OCI-LY7 (cell line): Measurements from ENCODE around the gene HK3. TPM values are rescaled to one million over a fixed set of nuclear protein-coding genes. Genes with fewer than 3 reads are reported as not detected.

Experiments used
- BruUV-seq: library from RNA; stranded (reverse); fragments of 400-500 nt; replicated peaks from 2 replicates; lab custom pipeline; 2021; lab: Mats Ljungman, UMichigan
- CTCF ChIA-PET: fragments of 300-600 bp; sonication (Branson Sonifier 250); formaldehyde crosslinking; loops from one replicate; lab custom pipeline; 2022; ENCODE audit warnings: antibody characterized with exemption; ENCODE audit not compliant: unreplicated experiment; lab: Charles Lee
- POLR2A ChIA-PET: fragments of 300-600 bp; sonication (Branson Sonifier 250); formaldehyde crosslinking; loops from one replicate; lab custom pipeline; 2022; ENCODE audit warnings: antibody characterized with exemption; lab: Charles Lee
- DNase-seq: peaks from one replicate; pipeline ENCODE4 v3.0.0-alpha.2; 2015; ENCODE audit warnings: low spot score
- H2AFZ ChIP-seq: fragments of 200-600 bp; sonication (generic), shearing (Covaris generic); 2 replicates; pipeline ENCODE4 v1.6.1; 2014; ENCODE audit warnings: mild to moderate bottlenecking, antibody characterized with exemption, low read length, moderate library complexity
- H3K27ac ChIP-seq: fragments of 200-600 bp; sonication (generic); 2 replicates; pipeline ENCODE4 v1.5.1; 2014; ENCODE audit warnings: mixed run types, low read depth, mild to moderate bottlenecking, moderate library complexity, low read length, inconsistent platforms; ENCODE audit not compliant: poor library complexity, severe bottlenecking
- H3K36me3 ChIP-seq: fragments of 200-600 bp; sonication (generic); 2 replicates; pipeline ENCODE4 v1.6.1; 2014; ENCODE audit warnings: mild to moderate bottlenecking, antibody characterized with exemption, low read length, moderate library complexity, mixed read lengths; ENCODE audit not compliant: insufficient read depth
- H3K4me1 ChIP-seq: fragments of 200-600 bp; sonication (generic); 2 replicates; pipeline ENCODE4 v1.5.1; 2014; ENCODE audit warnings: mild to moderate bottlenecking, low read length; ENCODE audit not compliant: insufficient read depth, poor library complexity, severe bottlenecking
- H3K4me2 ChIP-seq: fragments of 200-600 bp; sonication (generic); 2 replicates; pipeline ENCODE4 v1.6.1; 2014; ENCODE audit warnings: mild to moderate bottlenecking, low read length
- H3K4me3 ChIP-seq: fragments of 200-600 bp; sonication (generic); 2 replicates; pipeline ENCODE4 v1.5.1; 2014; ENCODE audit warnings: mild to moderate bottlenecking, low read depth, low read length; ENCODE audit not compliant: poor library complexity, severe bottlenecking
- H3K79me2 ChIP-seq: fragments of 200-600 bp; sonication (generic); 2 replicates; pipeline ENCODE4 v1.6.1; 2016; ENCODE audit warnings: low read depth, mild to moderate bottlenecking, low read length, moderate library complexity, mixed read lengths; ENCODE audit not compliant: insufficient read depth
- H3K9me2 ChIP-seq: fragments of 200-600 bp; sonication (generic); 2 replicates; pipeline ENCODE4 v1.6.1; 2016; ENCODE audit warnings: mild to moderate bottlenecking, low read length, mixed read lengths; ENCODE audit not compliant: insufficient read depth
- H3K9me3 ChIP-seq: fragments of 200-600 bp; sonication (generic); 2 replicates; pipeline ENCODE4 v1.6.1; 2014; ENCODE audit warnings: mild to moderate bottlenecking, mixed run types, low read length, mixed read lengths
- H4K20me1 ChIP-seq: fragments of 200-600 bp; sonication (generic); 2 replicates; pipeline ENCODE4 v1.6.1; 2014; ENCODE audit warnings: mild to moderate bottlenecking, antibody characterized with exemption, low read length, moderate library complexity, mixed read lengths; ENCODE audit not compliant: insufficient read depth
- CTCF ChIP-seq: fragments of 200-600 bp; sonication (generic); conservative IDR thresholded peaks from 2 replicates; pipeline ENCODE4 v1.5.1; 2014; ENCODE audit warnings: mild to moderate bottlenecking, antibody characterized with exemption, low read length, moderate library complexity, mixed read lengths
- EZH2phosphoT487 ChIP-seq: fragments of 200-600 bp; sonication (generic); IDR thresholded peaks from 2 replicates; pipeline ENCODE4 v1.6.1; 2018; ENCODE audit warnings: low read depth, borderline replicate concordance, mild to moderate bottlenecking, mixed run types, antibody characterized with exemption, low read length, moderate library complexity, mixed read lengths
- intact Hi-C: fragments of 100-400 bp; cut with micrococcal nuclease; formaldehyde crosslinking; loops from one replicate; pipeline ENCODE4 v1.10.0; 2022; ENCODE audit not compliant: unreplicated experiment
- total RNA-seq, 2 experiments: library from RNA; depleted of rRNA in 1 of 2; stranded (reverse); fragments of >200 nt in 1 of 2; shearing (Covaris generic) in 1 of 2; gene quantifications; 2 replicates each; pipeline ENCODE4 v1.2.3, GENCODE V29; 2014 to 2022

HK3 gene
- total RNA-seq, 2 experiments from 2014 or later, result 0.38 TPM; not detected in 1

DNA sequence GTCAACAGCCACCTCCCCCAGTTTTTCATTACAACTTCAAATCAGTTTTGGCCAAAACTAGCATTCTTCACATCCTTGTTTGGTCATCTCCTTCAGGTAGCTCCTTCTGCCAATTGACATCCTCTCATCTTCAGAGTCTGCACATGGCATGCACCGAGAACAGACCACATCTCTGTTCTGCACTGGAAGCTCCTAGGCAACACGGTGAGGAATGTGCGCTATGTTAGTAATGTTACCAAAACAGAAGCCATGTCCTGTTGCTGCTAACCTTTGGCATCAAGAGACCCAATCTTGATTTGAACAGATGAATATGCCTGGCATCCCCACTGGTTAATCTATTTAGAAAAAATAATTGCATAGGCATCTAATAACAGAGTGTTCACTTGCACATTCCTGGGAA lies 5.1 kb upstream of the HK3 start:
- CTCF ChIA-PET, result no interaction called here
- POLR2A ChIA-PET, result interaction anchor here (0.6 kb wide), 1 partner anchor 1619 kb away, joined by 6 read pairs; no protein-coding TSS in a partner anchor
- peaks cover 83% of the 10 kb centered on the region for H3K36me3 ChIP-seq

DNA sequence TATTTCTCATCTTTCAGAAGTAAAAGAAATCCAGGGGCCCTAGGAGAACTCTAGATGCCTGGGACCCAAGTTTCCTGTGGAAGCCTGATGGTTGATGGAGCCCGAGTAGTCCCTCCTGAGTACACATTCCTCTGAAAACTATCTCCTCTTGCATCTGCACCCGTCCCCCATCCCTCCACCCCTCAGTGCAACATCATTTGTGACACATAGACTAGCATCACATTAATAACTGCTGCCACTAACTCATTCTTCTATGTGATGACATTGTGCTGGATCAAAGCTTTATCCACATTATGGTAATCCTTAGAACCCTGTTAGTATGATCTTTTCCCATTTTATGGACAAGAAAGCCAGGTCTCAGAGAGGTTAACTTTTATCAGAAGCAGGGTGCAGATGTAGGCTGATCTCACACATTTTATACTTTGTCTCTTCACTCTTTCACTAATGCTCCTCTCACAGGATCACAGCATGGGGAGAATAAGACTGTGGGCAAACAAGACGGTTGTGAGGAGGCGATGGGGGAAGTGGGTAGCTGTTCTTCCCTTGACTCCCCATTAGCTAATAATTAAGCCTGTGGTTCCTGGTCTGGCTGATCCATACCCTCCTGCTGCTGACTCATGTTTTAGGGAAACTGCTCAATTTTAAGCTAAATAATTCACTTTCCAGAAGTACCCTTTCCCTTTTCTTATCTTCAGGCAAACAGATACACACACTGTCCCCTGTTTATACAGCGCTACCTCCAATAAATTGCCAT lies 3.9 kb upstream of the HK3 start:
- peaks cover 71% of the 10 kb centered on the region for H3K36me3 ChIP-seq
- BruUV-seq, result no TSS peak
- no peak for TF ChIP-seq CTCF
- TF ChIP-seq EZH2phosphoT487, result no peak

More for the DNA sequence above, 5.1 kb upstream of the HK3 start:
- intact Hi-C loops, result no loop called here
- H3K27ac ChIP-seq, result no peak overlapping the region
- no peaks in the 10 kb centered on the region for H3K9me3 ChIP-seq
- H3K9me2 ChIP-seq, result no peaks in the 10 kb centered on the region
- no peaks in the 10 kb centered on the region for H3K79me2 ChIP-seq
- no TSS peak for BruUV-seq
- H3K4me2 ChIP-seq, result no peak overlapping the region
- no peaks in the 10 kb centered on the region for H4K20me1 ChIP-seq
- H2AFZ ChIP-seq, result no peak overlapping the region
- no peak overlapping the region for H3K4me3 ChIP-seq
- H3K4me1 ChIP-seq, result no peaks in the 10 kb centered on the region
- no peak for TF ChIP-seq EZH2phosphoT487
- no peak for DNase-seq

DNA sequence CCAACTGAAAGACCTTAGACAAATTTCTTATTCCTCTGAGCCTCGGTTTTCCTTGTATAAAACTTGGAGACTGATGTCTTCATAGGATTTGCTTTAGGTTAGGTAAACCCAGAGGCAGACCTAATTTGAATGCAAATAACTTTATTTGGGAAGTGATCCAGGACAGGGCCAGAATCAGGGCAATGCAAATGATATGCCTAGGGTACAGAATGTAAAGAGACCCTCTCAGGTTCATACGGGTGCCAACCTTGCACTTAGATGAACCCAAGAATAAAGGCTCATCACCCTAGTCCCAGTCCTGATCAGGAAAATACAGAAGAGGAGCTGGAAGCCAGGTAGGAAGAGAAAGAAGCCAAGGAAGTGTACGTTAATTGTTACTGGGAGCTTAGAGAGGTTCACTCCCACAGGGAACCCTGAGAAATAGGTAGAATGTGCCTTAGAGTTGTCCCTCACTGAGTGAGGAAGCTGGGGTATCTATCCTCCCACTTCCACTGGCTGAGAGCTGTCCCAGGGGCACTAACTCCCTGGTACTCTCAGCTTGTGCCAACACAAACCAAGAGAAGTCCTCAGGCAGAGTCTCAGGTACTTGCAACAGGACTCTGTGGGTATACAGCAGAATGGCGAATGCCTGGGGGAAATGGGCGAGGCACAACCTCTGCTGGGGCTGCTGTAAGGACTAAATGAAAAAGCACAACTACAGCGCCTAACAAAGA lies 3.1 kb upstream of the HK3 start:
- POLR2A ChIA-PET, result interaction anchor here (0.6 to 1.0 kb wide), 2 partner anchors 234 to 268 kb away, joined by 4 read pairs; no protein-coding TSS in a partner anchor
- no peaks in the 10 kb centered on the region for H3K9me2 ChIP-seq
- H3K79me2 ChIP-seq, result no peaks in the 10 kb centered on the region
- TF ChIP-seq CTCF (no peak), EZH2phosphoT487 (no peak)
- no peak overlapping the region for H2AFZ ChIP-seq
- no peak overlapping the region for H3K4me3 ChIP-seq
- H3K36me3 ChIP-seq, result peaks cover 63% of the 10 kb centered on the region
- DNase-seq, result no peak
- intact Hi-C loops, result no loop called here
- no peaks in the 10 kb centered on the region for H3K9me3 ChIP-seq
- no peaks in the 10 kb centered on the region for H4K20me1 ChIP-seq
- no peak overlapping the region for H3K4me2 ChIP-seq
- no peaks in the 10 kb centered on the region for H3K4me1 ChIP-seq
- H3K27ac ChIP-seq, result no peak overlapping the region
- CTCF ChIA-PET, result no interaction called here
- BruUV-seq, result no TSS peak

More for the DNA sequence above, 3.9 kb upstream of the HK3 start:
- ChIA-PET CTCF (no interaction called here), POLR2A (interaction anchor here (0.6 to 1.0 kb wide), 2 partner anchors 20 to 234 kb away, joined by 4 read pairs; no protein-coding TSS in a partner anchor)
- no peak overlapping the region for H3K4me2 ChIP-seq
- H3K9me3 ChIP-seq, result no peaks in the 10 kb centered on the region
- no peak for DNase-seq
- H4K20me1 ChIP-seq, result no peaks in the 10 kb centered on the region
- H3K27ac ChIP-seq, result no peak overlapping the region
- intact Hi-C loops, result no loop called here
- no peaks in the 10 kb centered on the region for H3K4me1 ChIP-seq
- H3K9me2 ChIP-seq, result no peaks in the 10 kb centered on the region
- no peak overlapping the region for H3K4me3 ChIP-seq
- H2AFZ ChIP-seq, result no peak overlapping the region
- H3K79me2 ChIP-seq, result no peaks in the 10 kb centered on the region
